Stimulated activated CD4-positive, alpha-beta T cell treated with anti-CD3 and anti-CD28 coated beads, Interleukin-12 subunit alpha, Interleukin-12 subunit beta, amount 100 ng/mL, for 4 hours (primary cell): Measurements from ENCODE around the gene TOPAZ1.
A peak's percentile ranks its signal among the peaks of the same experiment; 100 is the strongest.

Experiments used
- DNase-seq: peaks from one replicate; pipeline ENCODE4 v3.0.0-alpha.2; 2020

Gene TOPAZ1

DNA sequence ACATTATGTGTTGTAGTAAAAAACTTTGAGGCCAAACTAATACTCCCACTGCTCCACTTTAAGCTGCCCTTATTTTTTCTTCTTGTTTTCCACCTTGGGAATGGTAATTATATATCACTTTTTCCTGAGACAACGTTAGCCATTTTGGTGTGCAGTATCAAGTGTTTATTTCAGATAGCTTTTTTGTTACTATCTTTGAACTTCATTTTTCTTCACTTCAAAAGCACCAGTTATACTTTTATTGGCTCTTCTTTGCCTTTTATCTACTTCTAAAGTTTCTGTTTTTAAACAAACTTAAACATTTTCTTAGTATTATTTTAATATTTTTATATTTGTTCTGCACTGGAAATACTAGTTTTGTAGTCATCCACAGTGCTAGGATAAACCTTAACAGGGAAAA lies 6.5 kb downstream of the TOPAZ1 start:
- DNase-seq, result no peak

DNA sequence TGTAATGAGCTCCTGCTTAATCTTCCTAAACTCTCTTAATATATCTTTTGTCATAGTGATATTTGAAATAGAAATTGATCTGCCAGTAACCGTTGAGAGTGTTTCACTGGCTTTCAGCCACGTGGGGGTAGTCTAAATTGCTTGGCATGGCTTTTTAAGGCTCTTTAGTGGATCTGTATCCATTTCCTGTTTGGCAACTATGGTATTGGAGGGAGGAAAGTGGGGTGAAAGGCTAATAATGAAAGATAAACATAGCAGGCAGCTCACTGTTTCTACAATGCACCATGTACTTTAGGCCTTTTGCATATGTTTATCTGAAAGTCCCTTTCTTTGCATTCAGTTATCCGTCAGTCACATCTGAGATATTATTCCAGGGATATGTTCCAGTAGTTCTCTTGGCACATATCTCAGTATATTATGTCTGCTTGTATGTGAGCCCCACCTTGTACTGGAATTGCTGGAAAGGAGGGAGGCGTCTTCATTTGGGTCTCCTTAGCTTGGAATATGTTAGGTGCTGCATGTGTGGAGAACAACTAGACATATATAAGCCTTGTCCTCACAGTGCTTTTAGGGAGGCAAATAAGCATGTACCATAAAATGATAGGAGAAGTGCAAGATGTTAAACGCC lies 10.8 kb downstream of the TOPAZ1 start:
- DNase-seq, result no peak

DNA sequence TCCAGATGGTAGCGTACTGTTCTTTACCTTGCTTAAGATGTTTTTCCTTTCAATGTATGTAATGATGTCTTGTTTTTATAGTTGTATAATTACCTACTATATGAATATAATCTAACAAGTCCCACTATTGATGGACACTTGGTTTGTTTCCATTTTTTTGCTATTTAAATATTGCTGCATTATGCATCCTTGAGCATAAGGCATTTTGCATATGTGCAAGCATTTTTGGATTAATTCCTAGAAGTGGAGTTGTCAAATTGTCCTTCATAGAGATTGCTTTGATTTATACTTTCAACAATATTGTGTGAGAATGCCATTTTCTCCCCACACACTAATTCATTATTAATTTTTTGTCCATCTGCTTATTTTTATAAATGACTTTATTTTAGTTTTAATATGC lies 17.7 kb downstream of the TOPAZ1 start:
- no peak for DNase-seq

DNA sequence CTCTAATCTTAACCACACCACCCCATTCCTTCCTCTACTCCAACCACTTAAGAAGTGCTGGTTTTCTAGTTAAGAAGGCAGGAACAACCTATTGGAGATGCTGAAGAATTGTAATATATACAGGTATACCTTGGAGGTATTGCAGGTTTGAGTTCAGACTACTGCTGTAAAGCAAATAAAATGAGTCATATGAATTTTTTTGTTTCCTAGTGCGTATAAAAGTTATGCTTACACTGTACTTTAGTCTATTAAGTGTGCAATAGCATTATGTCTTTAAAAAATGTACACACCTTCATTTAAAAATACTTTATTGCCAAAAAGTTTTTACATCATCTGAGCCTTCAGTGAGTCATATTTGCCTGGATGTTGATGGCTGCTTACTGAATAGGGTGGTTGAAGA lies 22.5 kb downstream of the TOPAZ1 start:
- DNase-seq, result no peak

DNA sequence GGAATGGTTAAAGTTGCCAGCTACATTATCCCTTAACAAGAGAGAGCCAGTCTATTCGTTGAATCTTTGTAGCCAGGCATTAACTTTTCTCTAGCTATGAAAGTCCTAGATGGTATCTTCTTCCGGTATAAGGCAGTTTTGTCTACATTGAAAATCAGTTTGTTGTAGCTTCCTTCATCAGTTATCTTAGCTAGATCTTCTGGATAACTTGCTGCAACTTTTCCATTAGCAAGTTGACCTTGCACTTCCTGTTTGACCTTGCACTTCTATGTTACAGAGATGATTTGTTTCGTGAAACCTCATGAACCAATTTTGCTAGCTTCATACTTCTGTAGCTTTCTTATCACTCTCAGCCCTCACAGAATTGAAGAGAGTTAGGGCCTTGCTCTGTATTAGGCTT lies 24.1 kb downstream of the TOPAZ1 start:
- DNase-seq, result no peak

DNA sequence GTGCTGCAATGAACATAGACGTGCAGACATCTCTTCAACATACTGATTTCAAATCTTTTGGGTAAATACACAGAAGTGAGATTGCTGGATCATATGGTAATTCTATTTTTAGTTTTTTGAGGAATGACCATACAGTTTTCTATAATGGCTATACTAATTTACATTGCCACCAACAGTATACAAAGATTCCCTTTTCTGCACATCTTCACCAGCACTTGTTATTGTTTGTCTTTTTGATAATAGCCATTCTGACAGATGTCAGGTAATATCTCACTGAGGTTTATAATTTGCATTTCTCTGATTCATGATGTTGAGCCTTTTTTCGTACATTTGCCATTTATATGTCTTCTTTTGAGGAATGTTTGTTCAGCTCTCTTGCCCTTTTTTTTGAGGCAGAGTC lies 30.5 kb downstream of the TOPAZ1 start:
- DNase-seq, result no peak

DNA sequence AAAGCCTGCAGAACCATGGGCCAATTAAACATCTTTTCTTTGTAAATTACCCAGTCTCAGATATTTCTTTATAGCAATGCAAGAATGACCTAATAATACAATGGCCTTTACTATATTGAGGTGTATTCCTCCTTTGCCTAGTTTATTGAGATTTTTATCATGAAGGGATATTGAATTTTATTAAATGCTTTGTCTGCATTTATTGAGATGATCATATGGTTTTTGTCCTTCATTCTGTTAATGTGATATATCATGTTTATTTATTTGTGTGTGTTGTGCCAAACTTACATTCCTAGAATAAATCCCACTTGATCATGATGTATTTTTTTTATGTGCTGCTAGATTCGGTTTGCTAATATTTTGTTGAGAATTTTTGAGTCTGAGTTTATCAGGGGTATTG lies 36.2 kb downstream of the TOPAZ1 start:
- no peak for DNase-seq

DNA sequence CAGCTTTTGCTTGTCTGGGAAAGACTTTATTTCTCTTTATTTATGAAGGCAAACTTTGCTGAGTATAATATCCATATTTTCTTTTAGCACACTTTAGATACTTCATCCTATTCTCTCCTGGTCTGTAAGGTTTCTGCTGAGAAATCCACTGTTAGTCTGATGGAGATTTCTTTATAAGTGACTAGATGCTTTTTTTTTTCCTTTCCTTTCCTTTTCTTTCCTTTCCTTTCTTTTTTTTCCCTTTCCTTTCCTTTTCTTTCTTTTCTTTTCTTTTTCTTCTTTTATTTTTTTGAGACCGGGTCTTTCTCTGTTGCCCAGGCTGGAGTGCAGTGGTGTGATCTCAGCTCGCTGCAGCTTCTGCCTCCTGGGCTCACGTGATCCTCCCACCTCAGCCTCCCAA lies 38.4 kb downstream of the TOPAZ1 start:
- DNase-seq, result no peak

DNA sequence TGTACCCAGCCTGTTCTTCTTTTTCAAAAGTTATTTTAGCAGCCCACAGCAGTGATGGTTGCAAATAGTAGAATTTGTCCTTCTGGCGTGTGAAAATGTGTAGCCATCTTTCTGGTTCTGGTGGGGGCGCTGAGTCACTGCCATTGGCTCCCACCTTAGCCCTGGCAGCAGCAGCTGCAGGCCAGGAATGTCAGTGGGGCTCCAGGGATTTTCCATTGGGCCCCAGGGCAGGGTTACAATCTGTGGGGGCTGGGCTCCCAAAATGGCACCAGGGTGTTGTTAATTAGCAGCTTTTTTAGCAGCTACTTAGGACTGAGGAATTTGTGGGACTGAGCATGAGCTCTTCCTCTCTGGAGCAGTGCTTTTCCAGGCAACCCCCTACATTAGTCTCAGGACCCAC lies 38.9 kb downstream of the TOPAZ1 start:
- no peak for DNase-seq

DNA sequence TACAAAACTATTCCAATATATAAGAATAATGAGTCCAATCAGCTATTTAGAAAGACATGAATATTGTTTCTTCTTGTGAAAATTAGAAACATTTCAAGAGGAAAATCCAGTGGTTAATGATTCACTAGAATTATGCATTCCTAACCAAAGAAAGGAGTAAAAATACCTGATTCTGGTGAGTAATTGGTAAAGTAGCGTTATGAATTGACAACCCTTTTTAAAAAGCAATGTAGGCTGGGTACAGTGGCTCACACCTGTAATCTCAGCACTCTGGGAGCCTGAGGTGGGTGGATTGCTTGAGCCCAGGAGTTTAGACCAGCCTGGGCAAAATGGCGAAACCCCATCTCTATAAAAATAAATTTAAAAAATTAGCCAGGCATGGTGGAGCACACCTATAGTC lies 43.3 kb downstream of the TOPAZ1 start:
- no peak for DNase-seq

DNA sequence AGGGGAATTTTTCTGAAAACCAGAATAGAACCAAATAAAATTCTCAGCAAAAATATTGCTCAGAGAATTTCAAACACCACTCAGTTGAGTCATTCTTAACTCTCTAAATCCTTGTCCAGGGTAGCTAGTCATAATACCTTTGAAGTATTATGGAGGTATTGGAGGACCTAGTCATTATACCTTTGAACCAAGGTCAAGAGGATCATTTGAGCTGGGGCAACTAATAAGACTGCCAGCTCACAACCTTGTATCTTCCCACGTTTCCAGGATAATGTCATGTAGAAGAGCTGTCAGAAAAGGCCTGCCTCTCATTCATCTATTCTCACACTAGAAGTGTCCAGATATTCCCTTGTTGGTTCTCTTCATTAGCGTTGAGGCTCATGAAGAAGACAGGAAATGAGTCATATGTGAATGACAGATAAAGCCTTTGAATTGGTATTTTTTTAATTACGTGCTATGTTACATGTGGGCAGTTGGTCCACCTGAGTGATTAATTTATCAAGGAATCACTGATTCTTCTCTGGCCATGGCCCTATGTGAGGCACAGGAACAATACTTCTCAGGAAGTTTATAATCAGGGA lies 48.3 kb downstream of the TOPAZ1 start:
- DNase-seq, result no peak

DNA sequence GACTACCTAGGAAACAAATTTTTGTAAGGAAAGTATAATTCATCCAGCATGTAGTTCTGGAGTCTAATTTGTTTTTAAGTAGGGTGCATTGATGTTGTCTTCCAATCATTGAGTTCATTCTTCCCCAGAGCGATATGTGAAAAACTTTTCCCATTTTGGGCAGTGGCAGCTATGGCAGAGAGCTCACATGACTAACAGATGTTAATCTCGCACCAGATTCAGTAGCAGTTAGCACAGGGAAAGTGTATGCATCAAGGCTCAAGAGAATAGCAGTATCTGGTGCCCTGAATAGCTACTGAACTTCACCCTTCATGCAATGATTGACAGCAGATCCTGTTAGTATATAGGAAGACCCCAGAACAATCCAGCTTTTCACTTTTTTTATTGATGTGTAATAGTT lies 50.6 kb downstream of the TOPAZ1 start:
- no peak for DNase-seq

DNA sequence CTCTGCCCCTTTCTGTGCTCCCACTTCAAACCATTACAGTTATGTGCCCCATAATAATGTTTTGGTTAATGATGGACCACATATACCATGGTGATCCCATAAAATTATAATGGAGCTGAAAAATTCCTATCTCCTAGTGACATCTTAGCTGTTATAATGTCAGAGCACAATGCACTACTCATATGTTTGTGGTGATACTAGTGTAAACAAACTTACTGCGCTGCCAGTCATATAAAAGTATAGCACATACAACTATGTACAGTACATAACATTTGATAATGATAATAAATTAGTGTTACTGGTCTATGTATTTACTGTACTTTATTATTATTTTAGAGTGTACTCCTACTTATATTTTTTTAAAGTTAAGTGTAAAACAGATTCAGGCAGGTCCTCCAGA lies 51.3 kb downstream of the TOPAZ1 start:
- no peak for DNase-seq

DNA sequence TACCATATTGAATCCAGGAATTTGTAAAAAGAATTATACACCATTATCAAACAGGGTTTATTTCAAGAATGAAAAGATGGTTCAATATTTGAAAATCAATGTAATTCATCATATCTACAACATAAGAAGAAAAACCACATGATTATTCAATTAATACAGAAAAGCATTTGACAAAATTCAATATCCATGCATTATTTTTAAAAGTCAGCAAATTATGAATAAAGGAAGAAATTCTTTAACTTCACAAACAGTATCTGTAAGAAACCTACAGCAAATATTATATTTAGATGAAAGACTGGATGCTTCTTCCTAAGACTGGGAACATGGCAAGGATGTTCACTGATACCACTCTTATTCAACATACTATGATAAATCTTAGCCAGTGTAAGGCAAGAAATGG lies 55.6 kb downstream of the TOPAZ1 start:
- no peak for DNase-seq

DNA sequence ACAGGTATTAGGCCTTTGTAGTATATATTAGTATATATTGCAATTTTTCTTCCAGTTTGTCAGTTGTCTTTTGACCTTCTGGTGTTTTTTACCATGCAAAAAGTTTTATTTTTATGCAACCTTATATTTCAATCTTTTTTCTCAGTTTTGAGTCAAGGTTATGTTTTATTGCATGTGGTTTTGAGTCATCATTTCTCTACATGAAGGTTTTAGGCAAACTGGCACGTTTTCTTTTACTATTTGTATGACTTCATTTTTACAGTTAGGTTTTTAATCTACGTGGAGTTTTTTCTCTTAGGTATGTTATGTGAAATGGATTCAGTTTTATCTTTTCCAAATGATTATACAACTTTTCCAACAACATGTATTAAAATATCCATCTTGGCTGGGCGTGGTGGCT lies 60.1 kb downstream of the TOPAZ1 start:
- no peak for DNase-seq

DNA sequence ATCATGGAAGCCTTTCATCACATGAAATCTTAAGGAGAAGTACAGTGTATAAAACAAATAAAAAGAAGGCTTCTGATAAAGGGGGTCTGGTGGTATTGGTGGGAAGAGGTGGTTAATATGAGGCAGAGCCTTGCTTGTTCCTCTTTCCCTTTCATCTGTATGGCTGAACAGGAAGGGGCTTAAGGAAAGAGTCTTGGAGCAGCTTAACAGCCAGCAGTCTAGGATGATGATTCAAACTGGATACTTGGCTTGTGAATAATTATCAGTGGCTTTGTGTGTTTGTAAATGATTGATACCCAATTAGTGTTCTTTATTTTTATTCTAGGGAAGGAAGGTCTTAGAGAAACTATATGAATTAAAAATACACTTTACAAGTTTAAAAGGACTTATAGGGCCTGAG lies 67.8 kb downstream of the TOPAZ1 start:
- no peak for DNase-seq

DNA sequence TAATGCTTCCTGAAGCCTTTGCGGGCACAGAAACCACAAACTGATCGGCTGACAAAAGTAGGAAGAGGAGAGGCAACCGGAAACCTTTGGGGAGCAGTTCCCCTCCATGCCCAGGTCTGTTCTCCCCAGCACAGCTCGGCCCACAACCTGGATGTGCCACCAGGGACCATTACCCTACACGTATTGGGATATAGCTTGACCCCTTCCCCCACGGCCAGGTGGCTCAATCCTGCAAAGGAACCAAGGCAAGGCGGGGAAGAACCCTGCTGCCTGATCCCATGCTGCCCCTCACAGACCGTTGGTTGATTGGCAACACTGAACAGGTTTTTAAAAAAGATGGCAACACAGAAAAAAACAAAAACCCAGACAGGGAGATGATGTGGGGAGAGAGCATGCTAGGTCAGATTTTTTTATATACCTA lies 77.2 kb downstream of the TOPAZ1 start:
- no peak for DNase-seq

DNA sequence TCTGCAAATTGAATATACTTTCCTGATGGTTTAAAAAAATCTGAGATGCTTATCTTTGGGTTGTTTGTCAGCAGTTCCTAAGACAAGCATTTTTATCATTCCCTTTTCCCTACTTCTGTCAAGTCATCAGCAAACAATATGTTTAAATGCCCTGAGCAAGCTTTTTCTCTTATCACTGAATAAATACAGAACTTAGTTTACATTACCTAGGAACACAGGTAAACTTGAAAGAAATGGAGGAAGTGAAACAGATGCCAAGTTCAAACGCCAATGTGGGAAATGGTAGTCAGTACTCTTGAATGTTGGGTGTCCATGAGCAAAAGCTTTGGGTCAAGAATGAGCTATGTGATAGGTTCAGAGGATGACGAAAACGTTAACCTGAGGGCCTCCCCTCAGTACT lies 79.6 kb downstream of the TOPAZ1 start:
- DNase-seq, result no peak

DNA sequence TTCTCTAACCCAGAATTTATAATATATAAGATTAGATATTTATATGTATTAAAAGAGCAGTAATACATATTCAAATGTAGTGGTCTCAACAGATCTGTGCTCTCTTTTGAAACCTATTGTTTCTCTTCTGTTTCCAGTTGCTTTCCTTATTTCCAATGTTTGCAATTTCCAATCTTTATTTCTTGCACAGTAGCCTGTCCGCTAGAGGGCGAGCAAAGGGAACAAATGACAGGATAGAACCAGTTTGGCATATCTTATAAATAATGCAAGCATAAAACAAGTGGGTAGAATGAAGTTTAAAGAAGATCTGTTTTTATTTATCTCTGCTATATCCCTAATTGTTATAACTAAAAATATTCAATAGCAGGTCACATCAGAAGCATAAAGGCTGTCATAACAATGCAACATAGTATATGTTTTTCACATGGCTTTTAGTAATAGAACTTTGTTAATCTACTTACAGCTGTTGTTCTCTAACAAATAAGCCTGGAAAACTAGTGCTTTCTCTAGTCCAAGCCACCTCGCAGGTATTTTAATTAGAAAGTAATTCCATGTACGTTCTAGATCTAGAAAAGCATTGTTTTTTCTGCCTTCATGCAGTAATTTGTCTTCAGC lies 81.8 kb downstream of the TOPAZ1 start:
- DNase-seq, result peak; percentile 44

DNA sequence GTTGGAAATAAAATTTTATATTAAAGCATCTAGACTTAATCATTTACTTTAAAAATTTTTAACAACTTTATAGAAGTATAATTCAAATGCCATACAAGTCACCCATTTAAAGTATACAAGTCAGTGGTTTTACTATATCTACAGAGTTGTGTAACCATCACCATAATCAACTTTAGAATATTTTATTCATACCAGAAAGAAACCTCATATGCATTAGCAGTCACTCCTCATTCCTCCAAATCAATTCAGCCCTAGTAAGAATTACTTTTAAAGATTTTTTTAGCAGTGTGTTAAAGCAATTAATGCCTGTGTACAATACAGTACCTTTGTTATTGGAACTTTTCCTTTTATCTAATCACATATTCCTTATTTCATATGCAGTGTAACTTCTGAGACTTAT lies 82.9 kb downstream of the TOPAZ1 start:
- DNase-seq, result no peak

DNA sequence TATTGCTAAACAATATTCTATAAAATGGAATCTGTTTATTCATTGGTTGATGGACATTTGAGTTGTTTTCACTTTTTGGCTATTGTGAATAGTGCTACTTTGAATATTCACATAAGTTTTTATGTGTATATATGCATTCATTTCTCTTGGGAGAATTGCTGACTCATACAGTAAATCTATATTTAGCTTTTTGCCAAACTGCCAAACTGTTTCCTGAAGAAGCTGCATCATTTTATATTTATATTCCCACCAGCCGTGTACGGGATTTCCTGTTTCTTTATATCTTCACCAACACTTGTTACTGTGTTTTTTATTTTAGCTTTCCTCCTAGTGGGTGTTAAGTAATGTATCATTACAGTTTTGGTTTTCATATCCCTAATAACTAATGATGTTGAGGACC lies 84.3 kb downstream of the TOPAZ1 start:
- DNase-seq, result no peak

DNA sequence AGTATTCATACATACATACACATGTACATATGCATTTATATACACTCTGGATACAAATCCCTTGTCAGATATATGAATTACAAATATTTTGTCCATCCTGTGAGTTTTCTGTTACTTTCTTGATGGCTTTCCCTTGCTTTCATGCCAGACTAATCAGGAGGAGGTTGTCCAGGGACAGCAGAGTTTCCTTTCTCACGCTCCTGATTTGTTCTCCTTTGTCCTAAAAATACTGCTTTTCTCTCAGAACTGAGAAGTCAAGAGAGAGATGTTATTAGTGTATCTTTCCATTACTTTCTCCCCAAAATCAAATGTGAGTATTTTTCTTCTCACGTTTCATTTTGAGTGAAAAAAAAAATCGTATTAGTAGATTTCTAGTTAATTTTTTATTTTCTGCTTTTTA lies 84.8 kb downstream of the TOPAZ1 start:
- DNase-seq, result no peak

DNA sequence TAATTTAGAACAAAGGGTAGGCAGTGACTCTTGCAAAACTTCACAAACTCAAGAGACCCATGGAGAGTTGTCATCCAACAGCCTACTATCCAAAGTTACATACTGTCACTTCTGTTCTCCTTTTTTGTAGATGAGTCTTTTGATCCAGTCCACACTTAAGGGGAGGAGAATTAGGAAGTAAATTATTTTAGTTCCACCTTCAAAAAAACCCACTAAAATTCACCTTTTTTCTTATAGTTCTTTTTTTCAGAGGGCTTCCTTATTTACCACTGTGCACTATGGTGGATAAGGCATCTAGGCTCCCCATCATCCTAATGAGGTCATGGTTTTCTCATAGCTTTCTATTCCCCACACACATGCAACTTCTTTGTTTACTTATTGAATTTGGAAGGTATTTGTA lies 88.3 kb downstream of the TOPAZ1 start:
- DNase-seq, result no peak

DNA sequence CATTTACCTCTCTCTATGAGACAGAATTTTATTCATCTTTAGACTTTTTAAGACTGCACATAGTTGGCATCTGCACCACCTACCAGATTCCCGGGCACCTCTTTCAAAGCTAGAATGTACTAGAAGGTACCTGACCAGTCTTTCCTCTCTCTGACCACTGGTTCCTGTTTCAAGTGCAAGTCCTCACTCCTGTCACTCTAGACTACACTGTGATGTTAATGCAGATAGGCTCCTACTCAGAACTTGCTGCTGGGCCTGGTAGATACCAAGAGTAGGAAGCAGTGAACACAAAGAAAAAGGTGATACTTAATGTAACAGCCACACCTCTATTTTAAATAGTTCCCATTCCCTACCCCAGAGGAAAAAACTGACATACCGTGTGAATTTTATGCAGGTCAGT lies 88.8 kb downstream of the TOPAZ1 start:
- DNase-seq, result no peak

DNA sequence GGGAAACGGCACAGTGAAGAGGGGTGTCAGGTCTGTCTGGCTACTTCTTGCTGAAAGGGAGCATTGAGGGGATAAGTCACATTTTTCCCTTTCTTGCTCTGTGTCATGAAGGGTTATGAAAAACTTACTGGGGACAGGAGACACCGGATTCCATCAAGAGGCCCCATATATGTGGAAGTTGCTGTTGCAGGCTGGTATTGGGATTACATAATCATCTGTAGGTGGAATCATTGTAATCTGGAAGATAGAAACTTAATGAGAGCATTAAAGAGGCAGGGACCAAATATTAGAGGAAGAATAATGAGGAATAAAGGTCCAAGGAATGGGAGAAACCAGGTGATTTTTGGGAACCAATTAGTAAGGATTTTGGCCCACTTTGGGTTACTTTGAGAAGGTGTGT lies 92.6 kb downstream of the TOPAZ1 start:
- no peak for DNase-seq
